Activated B cell treated with CpG ODN at 0.5 μM for 24 hours (primary cell): ENCODE data around the gene POLN. TPM values are rescaled to one million over a fixed set of nuclear protein-coding genes. Genes with fewer than 3 reads are reported as not detected.
"Not testable (repeated sequence)": the region's sequence is repeated elsewhere in the genome, so short reads cannot be mapped to it uniquely, and the experiment has no call there.

Experiments used
- ATAC-seq: fragments of 200-7000 bp; cut with Tn5 transposase; one replicate; pipeline ENCODE4 v1.10.0; 2021; ENCODE audit warnings: low read depth, mild to moderate bottlenecking, moderate library complexity
- CTCF ChIA-PET: fragments of 350-600 bp; sonication (Branson Sonifier 250); formaldehyde crosslinking; loops from one replicate; lab custom pipeline; 2021; ENCODE audit warnings: antibody characterized with exemption; lab: Charles Lee
- POLR2A ChIA-PET: fragments of 350-600 bp; sonication (Branson Sonifier 250); formaldehyde crosslinking; loops from one replicate; lab custom pipeline; 2021; ENCODE audit warnings: antibody characterized with exemption; lab: Charles Lee
- DNase-seq: peaks from one replicate; pipeline ENCODE4 v3.0.0; 2022
- H3K27ac Mint-ChIP-seq: one replicate; pipeline ENCODE4 v1.8.0; 2020; ENCODE audit warnings: mixed read lengths
- H3K27me3 Mint-ChIP-seq: one replicate; pipeline ENCODE4 v1.8.0; 2021; ENCODE audit warnings: mixed read lengths
- H3K36me3 Mint-ChIP-seq: one replicate; pipeline ENCODE4 v1.8.0; 2021; ENCODE audit warnings: low read depth, mixed read lengths
- H3K4me1 Mint-ChIP-seq: one replicate; pipeline ENCODE4 v1.8.0; 2021; ENCODE audit warnings: mixed read lengths
- H3K4me3 Mint-ChIP-seq: one replicate; pipeline ENCODE4 v1.8.0; 2020; ENCODE audit warnings: mild to moderate bottlenecking, mixed read lengths
- H3K9me3 Mint-ChIP-seq: one replicate; pipeline ENCODE4 v1.8.0; 2020; ENCODE audit warnings: mixed read lengths
- intact Hi-C: fragments of 100-400 bp; cut with micrococcal nuclease; formaldehyde crosslinking; loops from one replicate; pipeline ENCODE4 v1.15.1; 2024
- total RNA-seq: library from RNA; stranded (reverse); gene quantifications from 2 replicates; pipeline ENCODE4 v1.2.3, GENCODE V29; 2022
- TF ChIP-seq, protein P1 (sequence below): fragments of 200-600 bp; IDR thresholded peaks from one replicate; pipeline ENCODE4 v1.8.0; 2022; ENCODE audit warnings: antibody characterized with exemption, mild to moderate bottlenecking

Gene POLN
- total RNA-seq, 1 donor from 2014 or later = 1.4 TPM

DNA sequence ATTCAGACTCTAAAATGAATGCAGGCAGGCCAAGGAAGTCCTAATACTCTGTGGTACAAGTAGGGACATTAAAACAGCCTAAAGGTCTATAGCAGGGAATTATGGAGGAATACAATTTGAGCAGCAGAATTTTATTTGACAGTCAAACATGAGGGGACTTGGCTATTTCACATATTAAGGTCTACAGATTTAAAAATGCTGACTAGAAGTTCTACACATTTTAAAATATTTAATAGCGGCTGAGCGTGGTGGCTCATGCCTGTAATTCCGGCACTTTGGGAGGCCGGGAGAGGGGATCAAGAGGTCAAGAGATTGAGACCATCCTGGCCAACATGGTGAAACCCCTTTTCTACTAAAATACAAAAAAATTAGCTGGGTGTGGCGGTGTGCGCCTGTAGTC is 10.8 kb downstream of the POLN start:
- intact Hi-C loops = no loop called here
- TF ChIP-seq, protein P1, sequence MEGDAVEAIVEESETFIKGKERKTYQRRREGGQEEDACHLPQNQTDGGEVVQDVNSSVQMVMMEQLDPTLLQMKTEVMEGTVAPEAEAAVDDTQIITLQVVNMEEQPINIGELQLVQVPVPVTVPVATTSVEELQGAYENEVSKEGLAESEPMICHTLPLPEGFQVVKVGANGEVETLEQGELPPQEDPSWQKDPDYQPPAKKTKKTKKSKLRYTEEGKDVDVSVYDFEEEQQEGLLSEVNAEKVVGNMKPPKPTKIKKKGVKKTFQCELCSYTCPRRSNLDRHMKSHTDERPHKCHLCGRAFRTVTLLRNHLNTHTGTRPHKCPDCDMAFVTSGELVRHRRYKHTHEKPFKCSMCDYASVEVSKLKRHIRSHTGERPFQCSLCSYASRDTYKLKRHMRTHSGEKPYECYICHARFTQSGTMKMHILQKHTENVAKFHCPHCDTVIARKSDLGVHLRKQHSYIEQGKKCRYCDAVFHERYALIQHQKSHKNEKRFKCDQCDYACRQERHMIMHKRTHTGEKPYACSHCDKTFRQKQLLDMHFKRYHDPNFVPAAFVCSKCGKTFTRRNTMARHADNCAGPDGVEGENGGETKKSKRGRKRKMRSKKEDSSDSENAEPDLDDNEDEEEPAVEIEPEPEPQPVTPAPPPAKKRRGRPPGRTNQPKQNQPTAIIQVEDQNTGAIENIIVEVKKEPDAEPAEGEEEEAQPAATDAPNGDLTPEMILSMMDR = no peak
- Mint-ChIP-seq H3K4me3 (no peak overlapping the region), H3K9me3 (no peaks in the 10 kb centered on the region), H3K27me3 (no peaks in the 10 kb centered on the region), H3K27ac (no peak overlapping the region), H3K36me3 (peaks cover 60% of the 10 kb centered on the region), H3K4me1 (peaks cover 2% of the 10 kb centered on the region)
- POLR2A ChIA-PET = no interaction called here
- DNase-seq = no peak
- ATAC-seq = no peak
- CTCF ChIA-PET = interaction anchor here (1.0 to 1.5 kb wide), 2 partner anchors 11 kb away, joined by 3 to 6 read pairs; partner anchors contain the start of genes HAUS3 and POLN

DNA sequence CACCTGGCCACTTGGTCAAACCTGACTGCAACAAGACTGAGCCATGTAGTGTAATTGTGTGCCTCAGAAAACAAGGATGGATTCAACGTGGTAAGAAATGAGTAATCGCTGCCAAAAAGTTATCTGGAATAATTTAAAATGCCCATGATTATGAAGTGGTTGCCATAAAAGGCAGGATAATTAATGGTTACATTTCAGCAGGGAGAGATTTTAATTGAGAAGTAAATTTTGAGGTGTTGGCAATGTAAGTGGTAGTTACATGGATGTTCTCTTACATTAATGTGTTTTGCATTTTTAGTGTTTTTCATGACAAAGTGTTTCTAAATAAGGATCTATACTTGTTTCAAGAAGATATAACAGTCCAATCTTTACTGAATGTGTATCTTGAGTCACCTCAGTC is 15.7 kb downstream of the POLN start:
- TF ChIP-seq, protein P1 = no peak
- Mint-ChIP-seq H3K27ac (no peak overlapping the region), H3K4me3 (no peak overlapping the region), H3K4me1 (no peaks in the 10 kb centered on the region), H3K9me3 (no peaks in the 10 kb centered on the region), H3K27me3 (no peaks in the 10 kb centered on the region), H3K36me3 (peaks cover 36% of the 10 kb centered on the region)
- no peak for ATAC-seq
- POLR2A ChIA-PET = no interaction called here
- intact Hi-C loops = no loop called here
- DNase-seq = no peak
- CTCF ChIA-PET = no interaction called here

DNA sequence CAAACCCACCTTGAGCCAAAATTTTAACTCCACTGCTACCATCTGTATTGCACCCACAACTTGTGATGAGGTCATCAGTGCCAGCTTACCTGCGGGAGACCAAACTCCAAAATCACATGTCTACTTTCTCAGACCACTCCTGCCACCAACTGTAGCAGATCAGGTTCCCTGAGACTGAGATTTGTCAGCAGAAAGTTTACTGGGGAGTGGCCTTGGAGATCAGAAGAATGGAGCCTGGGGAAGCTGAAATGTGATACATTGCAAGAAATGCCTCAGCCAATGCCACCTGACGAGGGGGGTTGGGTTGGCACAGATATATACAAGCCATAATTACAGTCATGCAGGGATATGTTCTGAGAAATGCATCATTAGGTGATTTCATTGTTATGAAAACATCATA is 19.1 kb downstream of the POLN start:
- no peak for ATAC-seq
- DNase-seq = no peak
- intact Hi-C loops = loop anchor here (5.0 kb wide), 2 partner anchors 314 to 814 kb away; partner anchors contain the start of gene FAM193A
- CTCF ChIA-PET = no interaction called here
- Mint-ChIP-seq H3K4me1 (peaks cover 4% of the 10 kb centered on the region), H3K27me3 (no peaks in the 10 kb centered on the region), H3K36me3 (peaks cover 27% of the 10 kb centered on the region), H3K4me3 (no peak overlapping the region), H3K27ac (no peak overlapping the region), H3K9me3 (no peaks in the 10 kb centered on the region)
- POLR2A ChIA-PET = no interaction called here
- TF ChIP-seq, protein P1 = no peak

DNA sequence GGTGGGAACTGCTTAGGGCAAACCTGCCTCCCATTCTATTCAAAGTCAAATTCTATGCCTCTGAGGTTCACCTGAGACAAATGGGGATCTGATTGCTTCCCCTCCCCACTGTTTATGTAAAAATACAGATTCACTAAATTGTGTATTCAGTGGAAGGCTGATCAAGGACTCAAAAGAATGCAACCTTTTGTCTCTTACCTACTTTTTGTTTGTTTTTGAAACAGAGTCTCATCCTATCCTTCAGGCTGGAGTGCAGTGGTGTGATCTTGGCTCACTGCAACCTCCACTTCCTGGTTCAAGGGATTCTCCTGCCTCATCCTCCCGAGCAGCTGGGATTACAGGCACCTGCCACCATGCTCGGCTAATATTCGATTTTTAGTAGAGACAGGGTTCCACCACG is 20.5 kb downstream of the POLN start:
- H3K27me3 Mint-ChIP-seq, DNase-seq, ATAC-seq, POLR2A ChIA-PET, H3K27ac Mint-ChIP-seq, H3K4me1 Mint-ChIP-seq, H3K4me3 Mint-ChIP-seq, H3K9me3 Mint-ChIP-seq: not testable (repeated sequence)
- H3K36me3 Mint-ChIP-seq = peaks cover 15% of the 10 kb centered on the region
- CTCF ChIA-PET = interaction anchor here (1.8 to 3.3 kb wide), 5 partner anchors 133 to 394 kb away, joined by 6 to 39 read pairs (median 15); no protein-coding TSS in a partner anchor
- intact Hi-C loops = loop anchor here (2.0 to 5.0 kb wide), 3 partner anchors 21 to 816 kb away; partner anchors contain the start of genes FAM193A, HAUS3 and POLN

DNA sequence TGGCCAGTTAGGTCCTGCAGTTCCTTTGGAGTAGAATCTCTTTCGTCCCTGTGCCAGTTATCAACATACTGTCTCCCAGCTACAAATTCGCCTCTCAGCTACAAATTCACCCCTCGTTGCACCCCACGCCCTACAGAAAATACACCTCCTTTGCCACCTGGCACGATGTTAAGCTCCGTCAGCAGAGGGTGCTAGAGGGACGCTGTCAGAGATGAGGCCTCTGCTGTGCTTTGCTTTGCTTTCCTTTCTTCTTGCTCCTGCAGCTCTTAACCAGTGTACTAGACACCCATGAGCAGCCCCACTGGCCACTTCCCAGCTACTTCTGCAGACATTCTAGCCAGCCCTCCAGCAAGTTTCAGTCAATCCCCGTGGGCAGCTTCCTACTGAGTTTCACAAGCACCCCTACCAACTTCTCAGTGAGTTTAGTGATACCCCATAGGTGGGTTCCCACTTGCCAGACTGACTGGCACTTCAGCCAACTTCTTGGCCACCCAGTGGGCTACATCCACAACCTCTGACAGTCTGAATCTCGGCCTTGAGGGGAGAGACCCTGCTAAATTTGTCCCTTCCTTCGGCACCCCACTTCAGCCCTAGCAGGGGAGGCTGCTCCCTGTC is 21.8 kb downstream of the POLN start:
- peak; percentile 62 for DNase-seq
- Mint-ChIP-seq H3K4me1 (peaks cover 4% of the 10 kb centered on the region), H3K27ac (no peak overlapping the region), H3K27me3 (no peaks in the 10 kb centered on the region), H3K9me3 (no peaks in the 10 kb centered on the region), H3K4me3 (no peak overlapping the region), H3K36me3 (peaks cover 10% of the 10 kb centered on the region)
- ATAC-seq = peak; percentile 97
- ChIA-PET POLR2A (interaction anchor here (0.8 to 1.0 kb wide), 2 partner anchors 19 to 249 kb away, joined by 3 read pairs; partner anchors contain the start of gene RNF4), CTCF (interaction anchor here (0.6 to 3.3 kb wide), 27 partner anchors 10 to 599 kb away, joined by 3 to 39 read pairs (median 4); partner anchors contain the start of genes CFAP99, HAUS3, POLN and RNF4)
- TF ChIP-seq, protein P1 = peak; percentile 94
- intact Hi-C loops = loop anchor here (1.0 to 5.0 kb wide), 6 partner anchors 23 to 817 kb away; partner anchors contain the start of genes FAM193A, HAUS3 and POLN
